Activated T-helper 17 cell treated with anti-CD3 and anti-CD28 coated beads, Interleukin-2, amount 50 U/mL, for 72 hours (primary cell): ENCODE measurements around the gene CCDC9. TPM values are rescaled to one million over a fixed set of nuclear protein-coding genes. Genes with fewer than 3 reads are reported as not detected.

Experiments used
- ATAC-seq: fragments of 150-1000 bp; cut with Tn5 transposase; replicated peaks from 2 replicates; pipeline ENCODE4 v1.10.0; 2021; ENCODE audit warnings: mild to moderate bottlenecking, moderate library complexity
- H3K27ac Mint-ChIP-seq: one replicate; pipeline ENCODE4 v1.8.0; 2022; ENCODE audit warnings: mixed read lengths
- H3K27me3 Mint-ChIP-seq: one replicate; pipeline ENCODE4 v1.8.0; 2022; ENCODE audit warnings: mixed read lengths
- H3K36me3 Mint-ChIP-seq: one replicate; pipeline ENCODE4 v1.8.0; 2022; ENCODE audit warnings: low read depth, mild to moderate bottlenecking, mixed read lengths
- H3K4me1 Mint-ChIP-seq: one replicate; pipeline ENCODE4 v1.8.0; 2022; ENCODE audit warnings: mixed read lengths
- H3K4me3 Mint-ChIP-seq: one replicate; pipeline ENCODE4 v1.8.0; 2022; ENCODE audit warnings: mild to moderate bottlenecking, mixed read lengths
- H3K9me3 Mint-ChIP-seq: one replicate; pipeline ENCODE4 v1.8.0; 2022; ENCODE audit warnings: mixed read lengths
- total RNA-seq, 2 donors: library from RNA; stranded (reverse); gene quantifications; one replicate each; pipeline ENCODE4 v1.2.3, GENCODE V29; 2022

Gene CCDC9
- total RNA-seq, 2 donors from 2014 or later: 38.9 to 44.6 TPM

- Mint-ChIP-seq H3K4me3 (no peak overlapping the region), H3K36me3 (no peaks in the 10 kb centered on the region), H3K27ac (no peak overlapping the region), H3K4me1 (peaks cover 13% of the 10 kb centered on the region), H3K9me3 (no peaks in the 10 kb centered on the region), H3K27me3 (peaks cover 17% of the 10 kb centered on the region)
- no peak for ATAC-seq
Observed at GRCh38 chr19:47313754-47314295, 57.5 kb downstream of the CCDC9 start.

- H3K36me3 Mint-ChIP-seq: no peaks in the 10 kb centered on the region
- no peak overlapping the region for H3K4me3 Mint-ChIP-seq
- peak; percentile 98 for ATAC-seq
- H3K27ac Mint-ChIP-seq: no peak overlapping the region
- H3K9me3 Mint-ChIP-seq: no peaks in the 10 kb centered on the region
- peaks cover 13% of the 10 kb centered on the region for H3K4me1 Mint-ChIP-seq
- peaks cover 18% of the 10 kb centered on the region for H3K27me3 Mint-ChIP-seq
Observed at GRCh38 chr19:47315125-47315821, 58.9 kb downstream of the CCDC9 start.

- peaks cover 13% of the 10 kb centered on the region for H3K4me1 Mint-ChIP-seq
Observed at GRCh38 chr19:47316513-47316912, 60.2 kb downstream of the CCDC9 start.

GRCh38 chr19:47319923-47320871, 63.9 kb downstream of the CCDC9 start:
- H3K27me3 Mint-ChIP-seq: peaks cover 22% of the 10 kb centered on the region
- H3K36me3 Mint-ChIP-seq: no peaks in the 10 kb centered on the region
- H3K9me3 Mint-ChIP-seq: no peaks in the 10 kb centered on the region
- H3K27ac Mint-ChIP-seq: no peak overlapping the region
- no peak for ATAC-seq
- peaks cover 11% of the 10 kb centered on the region for H3K4me1 Mint-ChIP-seq
- no peak overlapping the region for H3K4me3 Mint-ChIP-seq

More at GRCh38 chr19:47316513-47316912, 60.2 kb downstream of the CCDC9 start:
- ATAC-seq: no peak
- peak overlapping the region; percentile 31 for H3K27ac Mint-ChIP-seq
- no peaks in the 10 kb centered on the region for H3K9me3 Mint-ChIP-seq
- H3K4me3 Mint-ChIP-seq: no peak overlapping the region
- H3K27me3 Mint-ChIP-seq: peaks cover 24% of the 10 kb centered on the region
- no peaks in the 10 kb centered on the region for H3K36me3 Mint-ChIP-seq

Other genes with a start within 250 kb of the CCDC9 start
- under 1 TPM; 0.42 to 0.73 TPM for gene NPAS1, start 236.7 kb upstream of the CCDC9 start, total RNA-seq
- 10 to 100 TPM; 18.6 to 56.3 TPM for gene TMEM160, start 207.9 kb upstream of the CCDC9 start, total RNA-seq
- 100 to 1,000 TPM; 117 to 166 TPM for gene ZC3H4, start 142.7 kb upstream of the CCDC9 start, total RNA-seq
- gene SAE1, start 125.7 kb upstream of the CCDC9 start, total RNA-seq: 100 to 1,000 TPM; 151 to 184 TPM
- gene BBC3, start 25.3 kb upstream of the CCDC9 start, total RNA-seq: 10 to 100 TPM; 18.7 to 41.9 TPM
- gene INAFM1, start 18.4 kb downstream of the CCDC9 start, total RNA-seq: 10 to 100 TPM; 12.9 to 21.6 TPM
- gene C5AR1, start 53.3 kb downstream of the CCDC9 start, total RNA-seq: 1 to 10 TPM in 1 of 2 donors, under 1 TPM in 1; 0.85 to 2.4 TPM
- under 1 TPM; 0.13 to 0.19 TPM for gene C5AR2, start 75.7 kb downstream of the CCDC9 start, total RNA-seq
- gene DHX34, start 92.8 kb downstream of the CCDC9 start, total RNA-seq: 10 to 100 TPM; 16.2 to 19.4 TPM
- under 1 TPM in 1 of 2 donors, not detected in 1; 0.39 TPM for gene MEIS3, start 163.0 kb downstream of the CCDC9 start, total RNA-seq
- gene SLC8A2, start 215.4 kb downstream of the CCDC9 start, total RNA-seq: under 1 TPM; 0.06 to 0.50 TPM
- gene KPTN, start 227.7 kb downstream of the CCDC9 start, total RNA-seq: 10 to 100 TPM; 12.9 to 17.7 TPM